ENCODE data around the gene DKC1.
"Not testable (repeated sequence)": the region's sequence is repeated elsewhere in the genome, so short reads cannot be mapped to it uniquely, and the experiment has no call there.

The DKC1 gene

DNA sequence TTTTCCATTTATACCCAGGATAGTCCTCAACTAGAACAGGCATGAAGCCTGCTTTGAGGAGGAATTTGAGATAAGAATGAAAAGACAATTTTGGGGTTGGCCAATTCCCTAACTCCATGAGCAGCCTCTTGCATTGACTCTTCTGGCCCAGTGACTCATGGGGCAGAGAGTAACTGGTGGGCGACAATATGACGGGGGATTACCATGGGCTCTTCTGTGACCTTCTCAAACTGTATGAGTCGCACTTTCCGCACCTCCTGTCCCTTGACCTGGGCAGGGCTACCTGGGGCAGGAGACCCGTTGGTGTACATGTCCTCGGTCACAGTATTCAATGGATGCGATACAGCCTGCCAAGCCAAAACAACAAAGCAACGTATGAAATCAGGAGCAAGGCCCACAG lies 29.3 kb downstream of the DKC1 start:
- no peak for DNase-seq (ENCODE audit: low read depth, low spot score)

DNA sequence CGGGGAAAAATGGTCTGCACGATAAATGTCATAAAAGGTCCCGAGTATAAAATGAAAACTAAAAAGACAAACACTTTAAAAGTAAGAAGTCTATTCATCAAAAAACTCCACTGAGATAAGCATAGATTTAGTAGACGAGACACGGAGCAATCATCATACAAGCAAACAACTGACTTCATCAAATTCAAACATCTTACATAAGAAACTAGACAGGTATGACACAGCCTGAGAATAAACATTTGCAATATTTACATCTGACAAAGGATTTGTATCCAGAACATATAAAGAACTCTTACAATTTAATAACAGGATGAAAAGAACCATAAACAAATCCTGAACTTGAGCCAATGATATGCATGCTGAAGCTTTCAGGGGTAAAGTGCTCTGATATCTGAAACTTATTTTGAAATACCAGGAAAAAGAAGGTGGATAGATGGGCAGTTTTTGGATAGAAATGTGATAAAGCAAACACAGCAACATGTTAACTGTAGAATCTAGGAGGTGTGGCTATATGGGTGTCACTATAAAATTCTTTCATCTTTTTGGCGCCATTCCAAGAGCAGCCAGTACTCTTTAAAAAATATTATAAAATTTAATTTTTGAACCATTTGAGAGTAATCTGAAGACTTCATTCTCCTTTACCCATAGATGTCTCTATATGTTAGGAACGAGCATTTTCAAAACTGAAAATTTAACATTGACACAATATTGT lies 30.6 kb downstream of the DKC1 start:
- no peak for DNase-seq (ENCODE audit: low read depth, low spot score)

DNA sequence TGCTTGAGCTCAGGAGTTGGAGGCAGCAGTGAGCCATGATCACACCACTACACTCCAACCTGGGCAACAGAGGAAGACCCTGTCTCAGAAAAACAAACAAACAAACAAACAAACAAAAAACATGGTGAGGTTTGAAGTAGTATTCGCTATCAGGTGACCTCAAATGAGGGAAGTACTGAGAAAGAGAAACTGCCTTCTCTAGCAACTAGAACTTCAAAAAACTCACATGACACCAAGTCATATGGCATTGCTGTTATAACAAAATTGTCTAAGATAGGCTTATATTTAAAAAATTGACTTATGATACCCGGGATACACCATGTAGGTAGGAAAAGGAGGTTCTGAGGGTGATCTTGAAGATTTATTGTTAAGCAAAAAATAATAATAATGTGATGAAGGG lies 32.4 kb downstream of the DKC1 start:
- no peak for DNase-seq (ENCODE audit: low read depth, low spot score)

- no peak for DNase-seq (ENCODE audit: low read depth, low spot score)
These were observed 34.3 kb downstream of the DKC1 start for GRCh38 chrX:154797006-154797405.

GRCh38 chrX:154799556-154800348 lies 37.1 kb downstream of the DKC1 start:
- DNase-seq (ENCODE audit: low read depth, low spot score), result peak; percentile 41

DNA sequence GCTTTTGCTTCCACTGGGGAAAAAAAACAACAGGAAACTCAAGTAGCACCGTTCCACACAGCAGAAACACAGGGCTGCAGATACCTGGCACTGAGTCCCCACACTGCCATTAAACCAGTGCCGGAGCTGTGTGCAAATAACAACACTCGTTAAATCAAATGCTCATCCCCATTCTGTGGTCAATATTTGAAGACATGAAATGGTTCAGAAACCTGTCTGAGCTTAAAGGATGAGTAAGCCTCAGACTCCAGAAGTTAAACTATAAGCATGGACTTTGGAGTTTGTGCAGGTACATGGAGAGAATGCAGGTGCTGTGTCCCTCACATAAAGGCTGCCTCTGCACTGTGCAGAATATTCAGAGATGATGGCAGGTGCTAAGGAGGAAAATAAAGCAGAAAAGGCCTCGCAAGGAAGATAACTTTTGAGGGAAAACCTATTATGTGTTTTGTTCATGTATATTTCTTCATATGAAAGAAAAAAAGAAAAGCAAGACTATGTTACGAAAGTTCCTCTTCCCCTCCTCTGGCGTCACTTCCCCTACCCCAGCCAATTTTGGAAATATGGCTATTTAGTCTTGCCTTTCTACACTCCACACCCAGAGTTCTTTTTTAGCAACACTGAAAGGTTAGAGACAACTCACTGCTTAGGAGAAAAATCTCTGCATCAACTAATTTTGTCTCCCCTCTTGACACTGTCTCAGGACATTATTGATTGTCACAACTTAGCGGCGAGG lies 38.0 kb downstream of the DKC1 start:
- no peak for DNase-seq (ENCODE audit: low read depth, low spot score)

DNA sequence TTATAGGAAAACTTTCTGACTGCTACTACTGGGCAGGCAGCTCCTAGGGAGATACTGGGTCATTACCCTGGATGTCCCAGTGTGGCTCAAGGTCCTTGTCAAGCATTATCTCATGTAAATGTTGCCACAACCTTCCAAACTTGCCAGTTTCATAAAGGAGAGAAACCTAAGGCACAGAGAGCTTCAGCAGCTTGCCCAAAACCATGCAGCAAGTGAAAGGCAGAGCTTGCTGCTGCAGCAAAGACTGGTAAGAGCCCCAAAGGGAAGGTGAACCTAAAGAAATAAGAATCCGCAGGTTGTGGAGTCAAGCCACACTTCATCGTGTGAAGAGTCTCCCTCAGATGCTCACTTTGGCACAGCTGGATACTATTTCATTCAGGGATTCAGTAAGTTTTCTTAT lies 40.3 kb downstream of the DKC1 start:
- DNase-seq (ENCODE audit: low read depth, low spot score), result no peak

DNA sequence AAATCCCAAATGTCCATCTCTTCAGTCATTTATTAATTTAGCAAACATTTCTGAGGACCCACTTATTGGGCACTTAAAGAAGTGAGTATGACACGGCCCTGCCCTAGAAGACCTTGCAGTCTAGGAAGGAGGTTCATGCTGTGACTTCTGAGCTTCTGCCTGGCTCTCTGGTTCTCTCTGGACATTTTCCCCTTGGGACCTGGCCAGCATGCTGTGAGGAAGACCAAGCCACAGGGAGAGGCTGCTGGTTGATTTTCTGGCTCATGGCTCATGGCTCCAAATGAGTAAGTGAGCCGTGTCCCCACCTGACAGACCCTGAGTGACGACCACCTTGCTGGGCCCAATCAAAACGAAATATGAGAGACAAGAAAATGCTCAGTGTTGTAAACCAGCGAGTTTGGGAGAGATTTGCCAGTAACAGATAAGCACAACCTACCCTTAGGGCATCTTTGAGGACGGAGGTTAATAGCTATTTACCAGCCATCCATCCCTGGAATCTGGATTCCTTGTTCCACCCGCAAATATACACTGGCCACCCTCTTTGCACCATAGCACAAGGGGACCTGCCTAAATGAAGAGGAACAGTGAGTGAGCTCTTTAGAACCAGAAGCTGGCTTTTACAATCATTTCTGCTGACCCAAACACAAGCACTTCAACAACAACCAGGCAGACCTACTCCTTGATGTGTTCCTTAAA lies 41.7 kb downstream of the DKC1 start:
- no peak for DNase-seq (ENCODE audit: low read depth, low spot score)

DNA sequence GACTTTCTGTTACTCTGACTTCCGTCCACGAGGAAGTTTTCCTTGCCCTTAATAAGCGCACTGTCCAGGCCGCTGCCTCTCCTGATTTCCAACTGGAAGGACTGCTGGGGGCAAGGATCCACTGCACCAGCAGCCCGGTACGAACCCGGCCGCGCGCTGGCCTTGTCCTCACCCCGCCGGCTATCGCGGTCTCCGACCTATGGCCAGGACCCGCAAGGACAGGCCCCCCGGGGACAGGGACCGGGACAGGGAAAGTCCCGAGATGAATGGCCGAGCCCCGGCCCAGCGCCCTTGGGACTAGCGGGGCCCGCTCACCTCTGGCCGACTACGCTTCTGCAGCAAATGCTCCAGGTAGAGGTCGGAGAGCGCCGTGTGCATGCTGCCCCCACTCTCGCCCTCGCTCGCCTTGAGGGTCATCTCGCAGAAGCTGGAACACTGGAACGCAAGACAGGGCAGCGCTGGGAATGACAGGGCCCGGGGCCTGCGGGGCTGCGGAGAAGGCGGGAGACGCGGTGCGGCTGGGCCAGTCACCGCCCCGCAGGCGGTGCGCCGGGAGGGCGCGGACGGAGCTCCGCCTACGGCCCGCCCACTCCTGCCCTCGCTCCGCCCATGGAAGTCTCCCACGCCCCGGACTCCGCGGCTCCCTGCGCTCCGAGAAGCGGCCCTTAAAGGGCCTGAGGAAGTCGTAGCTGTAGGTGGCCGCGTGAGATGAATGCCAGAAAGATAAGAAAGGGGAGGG lies 42.5 kb downstream of the DKC1 start, which contains the start of gene MPP1:
MPP1 (minus strand) TSS at position 529 of the 739 bp plus-strand sequence; CDS start at position 417, 112 bp downstream.
- DNase-seq (ENCODE audit: low read depth, low spot score), result no peak

GRCh38 chrX:154805696-154806091 lies 43.0 kb downstream of the DKC1 start:
- DNase-seq (ENCODE audit: low read depth, low spot score), result no peak

DNA sequence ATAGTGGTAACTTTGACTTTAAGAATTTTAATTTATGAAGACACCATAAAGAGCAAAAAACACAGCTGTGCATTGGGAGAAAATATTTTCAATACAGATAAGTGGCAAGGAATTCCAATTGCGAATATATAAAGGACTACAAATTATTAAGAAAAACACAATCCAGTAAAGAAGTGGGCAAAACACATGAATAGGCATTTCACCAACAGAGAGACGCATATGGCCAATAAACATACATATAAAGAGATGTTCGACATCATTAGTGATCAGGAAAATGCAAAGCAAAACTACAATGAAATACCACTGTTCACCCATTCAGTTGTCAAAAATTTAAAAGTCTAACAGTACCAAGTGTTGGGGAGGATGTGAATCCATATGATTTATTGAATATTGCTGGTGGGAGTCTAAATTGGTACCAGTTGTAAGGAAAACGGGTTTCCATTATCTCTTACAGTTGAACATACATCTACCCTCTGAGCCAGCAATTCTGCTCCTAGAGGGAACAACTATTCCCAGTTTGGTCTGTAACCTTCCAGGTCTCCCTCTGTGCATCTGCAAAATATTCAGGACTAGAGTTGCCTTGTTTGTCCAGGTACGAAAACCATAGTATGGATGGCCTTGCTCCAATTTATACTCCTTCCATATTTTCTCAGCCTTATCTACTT lies 44.3 kb downstream of the DKC1 start:
- DNase-seq (ENCODE audit: low read depth, low spot score), result no peak

DNA sequence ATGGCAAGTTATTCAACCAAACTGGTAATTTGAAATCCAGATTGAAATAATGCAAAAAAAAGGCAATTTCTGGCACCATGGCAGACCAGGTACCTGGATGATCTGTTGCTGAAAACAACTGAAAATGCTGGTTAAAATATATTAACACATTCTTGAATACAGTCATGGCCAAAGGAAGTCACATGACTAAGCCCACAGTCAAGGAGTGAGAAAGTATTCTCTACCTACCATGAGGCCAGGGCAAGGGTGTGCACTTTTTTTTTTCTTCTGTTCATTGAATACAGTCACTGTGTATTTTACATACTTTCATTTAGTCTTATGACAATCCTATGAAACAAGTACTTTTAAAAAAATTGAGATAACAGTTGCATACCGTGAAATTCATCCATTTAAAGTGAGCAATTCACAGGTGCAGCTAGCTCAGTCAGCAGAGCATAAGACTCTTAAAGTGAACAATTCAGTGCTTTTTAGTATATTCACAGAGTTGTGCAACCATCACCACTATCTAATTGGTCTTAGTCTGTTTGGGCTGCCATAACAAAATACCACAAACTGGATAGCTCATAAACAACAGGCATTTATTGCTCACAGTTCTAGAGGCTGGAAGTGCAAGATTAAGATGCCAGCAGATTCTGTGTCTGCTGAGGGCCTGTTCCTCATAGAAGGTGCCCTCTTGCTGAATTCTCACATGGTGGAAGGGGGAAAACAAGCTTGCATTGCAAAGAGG lies 47.4 kb downstream of the DKC1 start:
- no peak for DNase-seq (ENCODE audit: low read depth, low spot score)

DNA sequence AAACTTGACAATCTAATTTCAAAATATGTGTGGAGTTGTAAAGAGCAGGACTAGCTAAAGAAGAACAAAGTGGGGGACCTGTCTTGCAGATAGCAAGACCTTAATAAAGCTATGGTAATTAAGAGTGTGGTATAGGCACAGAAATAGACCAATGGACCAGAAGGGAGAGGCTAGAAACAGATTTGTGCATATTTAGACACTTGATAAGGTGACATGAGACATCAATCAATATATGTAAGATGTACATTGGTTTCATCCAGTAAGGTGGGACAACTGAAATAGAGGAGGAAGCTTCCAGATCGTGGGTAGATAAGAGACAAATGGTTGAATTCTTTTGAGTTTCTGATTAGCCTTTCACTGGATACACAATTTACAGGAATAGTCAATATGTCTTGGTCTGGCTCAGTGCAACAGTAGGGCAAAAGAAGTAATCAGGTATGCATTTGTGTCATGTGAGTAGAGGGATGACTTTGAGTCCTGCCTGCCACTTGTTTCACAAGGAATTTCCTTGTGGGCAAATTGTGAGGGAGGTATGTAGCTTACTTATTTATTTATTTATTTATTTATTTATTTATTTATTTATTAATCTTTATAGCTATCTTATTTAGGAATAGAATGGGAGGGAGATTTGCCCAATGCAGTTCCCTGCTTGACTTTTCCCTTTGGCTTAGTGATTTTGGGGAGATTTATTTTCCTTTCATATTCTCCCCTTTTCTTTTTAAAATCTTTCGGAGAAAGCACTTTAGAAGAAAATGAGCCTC lies 49.9 kb downstream of the DKC1 start:
- DNase-seq (ENCODE audit: low read depth, low spot score), result no peak

DNA sequence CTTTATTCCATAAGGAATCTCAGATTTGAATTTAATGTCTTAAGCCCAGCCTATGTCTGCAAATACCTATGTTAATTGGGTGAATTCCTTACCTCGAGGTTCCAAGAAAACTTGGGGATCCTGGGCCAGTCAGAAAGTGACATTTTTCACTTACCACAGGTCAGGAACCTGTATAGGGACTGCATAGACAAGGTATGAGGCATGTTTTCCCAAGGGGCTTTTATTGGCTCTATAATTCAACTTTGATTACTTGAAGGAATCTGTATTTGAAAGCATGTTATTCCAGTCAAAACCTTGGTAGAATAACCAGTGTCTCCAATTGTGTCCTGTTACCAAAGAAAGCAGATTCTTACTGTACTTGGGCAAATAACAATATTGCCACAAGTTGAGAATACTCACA lies 51.1 kb downstream of the DKC1 start:
- no peak for DNase-seq (ENCODE audit: low read depth, low spot score)

DNA sequence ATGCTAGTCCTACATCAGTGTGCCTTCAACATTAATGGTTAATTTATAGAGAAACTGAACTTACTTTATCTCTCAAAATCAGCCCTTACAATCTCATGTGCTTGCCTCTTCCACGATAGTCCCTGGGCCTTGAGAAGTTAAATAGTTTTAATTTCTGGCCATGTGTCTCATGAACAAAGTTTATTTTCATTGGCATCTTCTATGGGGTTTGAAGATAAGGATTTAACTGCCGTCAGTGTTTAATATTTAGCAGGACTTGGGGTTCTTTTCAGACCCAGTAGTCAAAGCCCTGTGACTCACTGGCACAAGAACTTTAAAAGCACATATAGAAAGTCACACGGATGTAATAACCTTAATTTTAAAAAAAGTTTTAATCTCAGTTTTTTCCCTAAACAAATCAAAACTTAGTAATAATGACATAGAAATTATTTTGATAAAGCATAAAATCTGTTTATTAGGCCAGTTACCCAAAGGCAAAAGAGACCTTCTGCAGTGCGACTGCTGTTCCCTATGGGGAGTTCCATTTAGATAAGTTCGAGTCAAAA lies 52.7 kb downstream of the DKC1 start:
- DNase-seq (ENCODE audit: low read depth, low spot score), result no peak

DNA sequence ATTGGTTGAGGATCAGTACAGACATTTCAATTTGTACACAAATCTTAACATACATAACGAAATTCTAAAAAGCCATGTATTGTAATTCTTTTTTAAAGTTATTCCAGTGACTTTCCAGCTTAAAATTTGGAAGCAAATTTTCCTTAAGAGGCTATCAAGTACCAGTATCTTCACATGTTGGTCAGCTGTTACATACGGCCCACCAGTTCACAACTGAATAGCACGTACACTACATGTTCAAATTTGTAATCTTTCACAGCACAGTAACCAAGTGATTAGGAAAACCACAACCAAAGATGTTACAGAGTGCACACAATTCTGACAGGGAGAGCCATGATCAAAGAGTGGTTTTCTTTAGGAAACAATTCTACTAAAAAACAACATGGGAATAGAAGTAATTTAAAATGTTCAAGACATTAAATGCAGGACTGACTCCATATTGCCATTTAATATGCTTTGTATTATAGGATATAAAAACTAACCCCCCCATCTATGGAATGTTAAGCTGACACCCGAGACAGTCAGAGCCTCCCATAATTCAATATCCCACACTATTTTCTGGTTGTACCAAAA lies 53.7 kb downstream of the DKC1 start:
- DNase-seq (ENCODE audit: low read depth, low spot score), result not testable (repeated sequence)

GRCh38 chrX:154817048-154817618 lies 54.5 kb downstream of the DKC1 start:
- not testable (repeated sequence) for DNase-seq (ENCODE audit: low read depth, low spot score)
